SK-N-SH (cell line): ENCODE data around the gene NTNG1. TPM values are rescaled to one million over a fixed set of nuclear protein-coding genes. Genes with fewer than 3 reads are reported as not detected.

ENCODE experiments used
- CTCF ChIA-PET: fragments of 300-600, 350-600 bp; formaldehyde crosslinking; extraction: SDS; loops from one replicate; lab custom pipeline; 2021; lab: Yijun Ruan, JAX
- POLR2A ChIA-PET: fragments of 350-600 bp; sonication (Branson Sonifier 250); formaldehyde crosslinking; extraction: SDS; loops from one replicate; lab custom pipeline; 2020; ENCODE audit warnings: antibody characterized with exemption, inconsistent platforms; lab: Yijun Ruan, JAX
- DNase-seq: peaks from one replicate; pipeline ENCODE4 v3.0.0; 2012
- H2AFZ ChIP-seq: fragments of 200-600 bp; sonication (generic); 2 replicates; pipeline ENCODE4 v1.8.1; 2016; ENCODE audit warnings: antibody characterized with exemption, mild to moderate bottlenecking, low read depth
- H3F3A ChIP-seq: fragments of 200-600 bp; sonication (generic); replicated peaks from 2 replicates; pipeline ENCODE3; 2016; ENCODE audit warnings: antibody characterized with exemption, mild to moderate bottlenecking; ENCODE audit not compliant: insufficient read depth
- H3K27ac ChIP-seq, 2 experiments: fragments of 200-500 bp in 1 of 2; fragments of 200-600 bp in 1 of 2; sonication (Bioruptor generic) in 1 of 2; sonication (generic), shearing (Covaris generic) in 1 of 2; 2 replicates each; pipeline versions ENCODE4 v1.5.1 to v1.6.1; 2014 to 2016; ENCODE audit warnings: low read depth in 2 of 2, inconsistent platforms in 1 of 2, low read length in 1 of 2, mild to moderate bottlenecking in 1 of 2, mixed read lengths in 1 of 2
- H3K27me3 ChIP-seq: fragments of 200-600 bp; sonication (generic), shearing (Covaris generic); 2 replicates; pipeline ENCODE4 v1.6.1; 2016; ENCODE audit warnings: mixed run types; ENCODE audit not compliant: insufficient read depth
- H3K36me3 ChIP-seq, 2 experiments: fragments of 200-500 bp in 1 of 2; fragments of 200-600 bp in 1 of 2; sonication (Bioruptor generic) in 1 of 2; sonication (generic) in 1 of 2; replicated peaks in 1 of 2; 2 replicates each; pipeline versions ENCODE3 to v1.5.1; 2014 to 2016; ENCODE audit warnings: low read length in 1 of 2, mild to moderate bottlenecking in 1 of 2; ENCODE audit not compliant: insufficient read depth in 2 of 2, control insufficient read depth in 1 of 2
- H3K4me1 ChIP-seq, 2 experiments: fragments of 200-500 bp in 1 of 2; fragments of 200-600 bp in 1 of 2; sonication (Bioruptor generic) in 1 of 2; sonication (generic), shearing (Covaris generic) in 1 of 2; 2 replicates each; pipeline versions ENCODE4 v1.5.1 to v1.6.1; 2014 to 2016; ENCODE audit warnings: low read depth in 1 of 2, low read length in 1 of 2, mixed run types in 1 of 2; ENCODE audit not compliant: insufficient read depth in 2 of 2, control insufficient read depth in 1 of 2
- H3K4me2 ChIP-seq: fragments of 200-600 bp; sonication (generic), shearing (Covaris generic); 2 replicates; pipeline ENCODE4 v1.6.1; 2017; ENCODE audit warnings: mixed run types
- H3K4me3 ChIP-seq, 2 experiments: fragments of 200-500 bp in 1 of 2; fragments of 200-600 bp in 1 of 2; sonication (Bioruptor generic) in 1 of 2; sonication (generic), shearing (Covaris generic) in 1 of 2; 2 replicates each; pipeline versions ENCODE4 v1.5.1 to v1.8.1; 2014 to 2016; ENCODE audit warnings: low read depth in 2 of 2, inconsistent platforms in 1 of 2, low read length in 1 of 2, mild to moderate bottlenecking in 1 of 2, mixed read lengths in 1 of 2, moderate library complexity in 1 of 2
- H3K79me2 ChIP-seq: fragments of 200-600 bp; sonication (generic); 2 replicates; pipeline ENCODE4 v1.8.1; 2017; ENCODE audit warnings: mild to moderate bottlenecking; ENCODE audit not compliant: insufficient read depth
- H3K9ac ChIP-seq: fragments of 200-600 bp; sonication (generic); 2 replicates; pipeline ENCODE4 v1.6.1; 2017; ENCODE audit warnings: mixed run types
- H3K9me2 ChIP-seq: fragments of 200-600 bp; sonication (generic); 2 replicates; pipeline ENCODE4 v1.6.1; 2017; ENCODE audit warnings: mixed run types
- H3K9me3 ChIP-seq: fragments of 200-600 bp; sonication (generic); 2 replicates; pipeline ENCODE4 v1.6.1; 2017; ENCODE audit warnings: mixed run types, mild to moderate bottlenecking, moderate library complexity
- H4K20me1 ChIP-seq: fragments of 200-600 bp; sonication (generic); 2 replicates; pipeline ENCODE4 v1.6.1; 2017; ENCODE audit warnings: mild to moderate bottlenecking, mixed run types; ENCODE audit not compliant: insufficient read depth
- CHD2 ChIP-seq: fragments of 150-350 bp; IDR thresholded peaks from 2 replicates; pipeline ENCODE4 v1.6.1; 2018; ENCODE audit warnings: low read length; ENCODE audit not compliant: partially characterized antibody
- ELF1 ChIP-seq: IDR thresholded peaks from 2 replicates; pipeline ENCODE4 v1.4.0; 2012
- EZH2phosphoT487 ChIP-seq: fragments of 200-600 bp; sonication (generic); IDR thresholded peaks from 2 replicates; pipeline ENCODE4 v1.6.1; 2017; ENCODE audit warnings: low read depth, mixed run types, mild to moderate bottlenecking, antibody characterized with exemption, moderate library complexity, borderline replicate concordance
- FOXJ3 ChIP-seq: sonication (generic); formaldehyde crosslinking; IDR thresholded peaks from 2 replicates; pipeline ENCODE4 v1.5.1; 2020; ENCODE audit warnings: mild to moderate bottlenecking, missing genetic modification reagents
- JUND ChIP-seq: IDR thresholded peaks from 2 replicates; pipeline ENCODE4 v1.4.0; 2012
- MXI1 ChIP-seq: IDR thresholded peaks from 2 replicates; pipeline ENCODE4 v1.6.1; 2012; ENCODE audit warnings: mild to moderate bottlenecking, low read depth, low read length, improper control_type of control experiment
- NRF1 ChIP-seq: IDR thresholded peaks from 2 replicates; pipeline ENCODE4 v1.6.1; 2012; ENCODE audit warnings: low read depth, mild to moderate bottlenecking, low read length
- RAD21 ChIP-seq: IDR thresholded peaks from 2 replicates; pipeline ENCODE4 v1.6.1; 2012; ENCODE audit warnings: mild to moderate bottlenecking, low read length
- SMC3 ChIP-seq: IDR thresholded peaks from 2 replicates; pipeline ENCODE4 v1.6.1; 2012; ENCODE audit warnings: low read depth, low read length, improper control_type of control experiment
- TAF1 ChIP-seq: IDR thresholded peaks from 2 replicates; pipeline ENCODE4 v1.6.1; 2012; ENCODE audit warnings: low read depth, mild to moderate bottlenecking, low read length, moderate library complexity, borderline replicate concordance
- TCF12 ChIP-seq: IDR thresholded peaks from 2 replicates; pipeline ENCODE4 v1.4.0; 2012
- USF1 ChIP-seq: IDR thresholded peaks from 2 replicates; pipeline ENCODE4 v1.4.0; 2012; ENCODE audit warnings: low read depth, borderline replicate concordance
- USF2 ChIP-seq: fragments of 150-350 bp; IDR thresholded peaks from 2 replicates; pipeline ENCODE4 v1.6.1; 2017; ENCODE audit warnings: antibody characterized with exemption, low read length, low read depth, borderline replicate concordance
- WGBS: methylation state at CpG from one replicate; pipeline ENCODE4 v1.1.6; 2017; ENCODE audit warnings: low lambda C conversion rate; 5-methylcytosine and 5-hydroxymethylcytosine counted together
- polyA plus RNA-seq, 3 experiments: library from polyadenylated mRNA; depleted of rRNA; stranded (reverse); fragments of >200 nt; gene quantifications; 2 replicates each; pipeline ENCODE4 v1.2.3, GENCODE V29; 2012

The NTNG1 gene
- polyA plus RNA-seq, 1 of the 3 experiments (the other 2 are of a cell fraction): 0.03 TPM

- TF ChIP-seq JUND (no peak), NRF1 (no peak), FOXJ3 (CRISPR knock-in tag) (no peak)
Observed at GRCh38 chr1:107252271-107252670, 111.4 kb downstream of the NTNG1 start (continued).

GRCh38 chr1:107254306-107254705 is 113.5 kb downstream of the NTNG1 start:
- no peaks in the 10 kb centered on the region for H3K9me2 ChIP-seq
- peaks cover 0 to 34% of the 10 kb centered on the region in 2 experiments; a peak in 1 of 4 replicates for H3K4me1 ChIP-seq
- POLR2A ChIA-PET: no interaction called here
- no peak for DNase-seq
- H4K20me1 ChIP-seq: no peaks in the 10 kb centered on the region
- CTCF ChIA-PET: interaction anchor here (1.3 to 3.1 kb wide), 2 partner anchors 22 to 275 kb away, joined by 3 to 11 read pairs; no protein-coding TSS in a partner anchor
- H2AFZ ChIP-seq: no peak overlapping the region
- H3K36me3 ChIP-seq: no peaks in the 10 kb centered on the region
- H3K9ac ChIP-seq: no peak overlapping the region
- no peaks in the 10 kb centered on the region for H3K27me3 ChIP-seq
- H3K4me3 ChIP-seq: no peak overlapping the region
- WGBS: 39% methylated on average over 5 of the region's 5 CpGs
- no peak overlapping the region for H3K4me2 ChIP-seq
- TF ChIP-seq EZH2phosphoT487 (no peak), SMC3 (no peak), RAD21 (no peak), USF1 (no peak), TCF12 (no peak), USF2 (no peak), CHD2 (no peak), MXI1 (no peak), ELF1 (no peak)
- no peaks in the 10 kb centered on the region for H3K9me3 ChIP-seq
- H3F3A ChIP-seq: no peaks in the 10 kb centered on the region
- no peak overlapping the region for H3K27ac ChIP-seq
- H3K79me2 ChIP-seq: no peaks in the 10 kb centered on the region

- Histone ChIP-seq H3K79me2 (no peaks in the 10 kb centered on the region), H3K27ac (no peak overlapping the region), H3F3A (no peaks in the 10 kb centered on the region), H3K9me2 (no peaks in the 10 kb centered on the region), H3K4me3 (no peak overlapping the region), H3K36me3 (no peaks in the 10 kb centered on the region), H3K9me3 (no peaks in the 10 kb centered on the region), H2AFZ (no peak overlapping the region), H3K4me2 (no peak overlapping the region), H3K9ac (no peak overlapping the region), H4K20me1 (no peaks in the 10 kb centered on the region), H3K4me1 (peaks cover 0 to 34% of the 10 kb centered on the region in 2 experiments; a peak in 1 of 4 replicates)
- DNase-seq: no peak
- ChIA-PET POLR2A (no interaction called here), CTCF (interaction anchor here (1.0 to 3.1 kb wide), 4 partner anchors 9 to 493 kb away, joined by 3 to 11 read pairs (median 3); no protein-coding TSS in a partner anchor)
- 21% methylated on average over 3 of the region's 3 CpGs for WGBS
- TF ChIP-seq TAF1: no peak
- TF ChIP-seq, all 33 proteins: peak for 0
- no peaks in the 10 kb centered on the region for H3K27me3 ChIP-seq
Observed at GRCh38 chr1:107255469-107255868, 114.6 kb downstream of the NTNG1 start.
